HEK293T (cell line): ENCODE data around the gene RABEPK.

Experiments
- CTBP1 ChIP-seq: fragments of 450-650 bp; IDR thresholded peaks from 2 replicates; pipeline ENCODE4 v1.6.1; 2016; ENCODE audit warnings: borderline replicate concordance
- ELF4 ChIP-seq: fragments of 450-650 bp; IDR thresholded peaks from 2 replicates; pipeline ENCODE4 v1.6.1; 2017; ENCODE audit warnings: antibody characterized with exemption
- FOXM1 ChIP-seq: fragments of 450-650 bp; IDR thresholded peaks from 2 replicates; pipeline ENCODE4 v1.6.1; 2017; ENCODE audit warnings: mild to moderate bottlenecking, borderline replicate concordance
- NFRKB ChIP-seq: fragments of 450-650 bp; IDR thresholded peaks from 2 replicates; pipeline ENCODE4 v1.6.1; 2016; ENCODE audit warnings: mild to moderate bottlenecking, moderate library complexity
- TARDBP ChIP-seq: fragments of 450-650 bp; IDR thresholded peaks from 2 replicates; pipeline ENCODE4 v1.6.1; 2016
- ZNF384 ChIP-seq: fragments of 450-650 bp; IDR thresholded peaks from 2 replicates; pipeline ENCODE4 v1.6.1; 2016

DNA sequence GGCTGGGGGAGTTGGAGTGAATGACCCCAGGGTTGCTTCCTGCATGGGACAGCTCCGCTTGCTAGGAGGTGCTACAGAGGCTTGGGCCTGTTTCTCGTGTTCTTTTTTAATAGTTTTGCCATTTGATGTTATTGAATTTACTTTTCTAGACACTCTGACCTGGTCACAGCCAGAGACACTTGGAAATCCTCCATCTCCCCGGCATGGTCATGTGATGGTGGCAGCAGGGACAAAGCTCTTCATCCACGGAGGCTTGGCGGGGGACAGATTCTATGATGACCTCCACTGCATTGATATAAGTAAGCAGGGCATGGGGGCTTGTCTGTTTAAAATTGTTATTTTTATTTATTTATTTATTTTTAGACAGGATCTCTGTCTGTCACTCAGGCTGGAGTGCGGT is 27.4 kb downstream of the RABEPK start:
- no peak for TF ChIP-seq NFRKB
- no peak for TF ChIP-seq TARDBP
- TF ChIP-seq ELF4 = no peak
- TF ChIP-seq FOXM1 = no peak
- TF ChIP-seq ZNF384 = no peak
- TF ChIP-seq CTBP1 = no peak
